Measurements from ENCODE around the gene CASK. TPM values are rescaled to one million over a fixed set of nuclear protein-coding genes. Genes with fewer than 3 reads are reported as not detected.
"Not testable (repeated sequence)": the region's sequence is repeated elsewhere in the genome, so short reads cannot be mapped to it uniquely, and the experiment has no call there.

CASK gene
- total and polyA plus RNA-seq, 2 donors (not counting 1 experiment from before 2014, with no cell fraction given) = 27.4 to 78.3 TPM

DNA sequence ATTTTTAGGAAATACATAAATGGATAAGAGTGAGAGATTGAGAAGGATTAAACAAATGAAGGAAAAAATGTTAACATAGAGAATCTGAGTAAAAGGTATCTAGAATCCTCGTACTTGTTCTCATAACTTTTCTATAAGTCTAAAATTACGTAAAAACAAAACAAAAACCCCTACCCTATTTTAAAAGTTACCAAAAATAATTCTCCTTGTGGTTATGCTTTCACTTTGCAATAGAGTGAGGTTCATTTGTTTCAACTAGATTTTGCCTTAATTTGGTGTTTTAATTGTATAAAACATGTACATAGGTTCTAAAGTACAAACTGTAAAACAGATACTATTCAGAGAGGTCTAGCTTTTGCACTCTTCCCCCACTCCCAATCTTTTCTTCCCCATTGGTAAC lies 238.4 kb downstream of the CASK start:
- Histone ChIP-seq H3K4me3 (replicated peaks in 1 of 4; ENCODE audit: control extremely low read depth in 1 of 4, insufficient read depth in 1 of 4, low read depth in 3 of 4, low read length in 4 of 4) (no peak overlapping the region), H3K4me1 (ENCODE audit: control insufficient read depth, extremely low read depth, insufficient read depth, low read length) (no peaks in the 10 kb centered on the region), H2AFZ (ENCODE audit: low read length) (no peak overlapping the region), H3K4me2 (ENCODE audit: extremely low read depth, insufficient read depth, low read length) (no peak overlapping the region), H3K27ac (ENCODE audit: insufficient read depth, low read length) (no peak overlapping the region), H3K79me2 (ENCODE audit: control insufficient read depth, insufficient read depth, low read length) (no peaks in the 10 kb centered on the region), H3K27me3 (ENCODE audit: control insufficient read depth, insufficient read depth, low read length) (no peaks in the 10 kb centered on the region), H3K9me3 (ENCODE audit: control insufficient read depth, insufficient read depth, low read depth, low read length) (no peaks in the 10 kb centered on the region), H3K9ac (ENCODE audit: insufficient read depth, low read length) (no peak overlapping the region), H4K20me1 (ENCODE audit: control insufficient read depth, extremely low read depth, insufficient read depth, low read length) (no peaks in the 10 kb centered on the region), H3K36me3 (ENCODE audit: control insufficient read depth, insufficient read depth, low read length) (no peaks in the 10 kb centered on the region)
- no peak for DNase-seq (ENCODE audit: low read depth in 2 of 2)
- TF ChIP-seq, protein P1, sequence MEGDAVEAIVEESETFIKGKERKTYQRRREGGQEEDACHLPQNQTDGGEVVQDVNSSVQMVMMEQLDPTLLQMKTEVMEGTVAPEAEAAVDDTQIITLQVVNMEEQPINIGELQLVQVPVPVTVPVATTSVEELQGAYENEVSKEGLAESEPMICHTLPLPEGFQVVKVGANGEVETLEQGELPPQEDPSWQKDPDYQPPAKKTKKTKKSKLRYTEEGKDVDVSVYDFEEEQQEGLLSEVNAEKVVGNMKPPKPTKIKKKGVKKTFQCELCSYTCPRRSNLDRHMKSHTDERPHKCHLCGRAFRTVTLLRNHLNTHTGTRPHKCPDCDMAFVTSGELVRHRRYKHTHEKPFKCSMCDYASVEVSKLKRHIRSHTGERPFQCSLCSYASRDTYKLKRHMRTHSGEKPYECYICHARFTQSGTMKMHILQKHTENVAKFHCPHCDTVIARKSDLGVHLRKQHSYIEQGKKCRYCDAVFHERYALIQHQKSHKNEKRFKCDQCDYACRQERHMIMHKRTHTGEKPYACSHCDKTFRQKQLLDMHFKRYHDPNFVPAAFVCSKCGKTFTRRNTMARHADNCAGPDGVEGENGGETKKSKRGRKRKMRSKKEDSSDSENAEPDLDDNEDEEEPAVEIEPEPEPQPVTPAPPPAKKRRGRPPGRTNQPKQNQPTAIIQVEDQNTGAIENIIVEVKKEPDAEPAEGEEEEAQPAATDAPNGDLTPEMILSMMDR (conservative IDR thresholded peaks at IDR 0.05 in 1 of 2, IDR thresholded peaks at IDR 0.05 in 1 of 2; ENCODE audit: low read depth in 1 of 2, low read length in 2 of 2) = no peak
- no peak for TF ChIP-seq EZH2 (IDR thresholded peaks at IDR 0.05; ENCODE audit: low read length, missing control alignments)

DNA sequence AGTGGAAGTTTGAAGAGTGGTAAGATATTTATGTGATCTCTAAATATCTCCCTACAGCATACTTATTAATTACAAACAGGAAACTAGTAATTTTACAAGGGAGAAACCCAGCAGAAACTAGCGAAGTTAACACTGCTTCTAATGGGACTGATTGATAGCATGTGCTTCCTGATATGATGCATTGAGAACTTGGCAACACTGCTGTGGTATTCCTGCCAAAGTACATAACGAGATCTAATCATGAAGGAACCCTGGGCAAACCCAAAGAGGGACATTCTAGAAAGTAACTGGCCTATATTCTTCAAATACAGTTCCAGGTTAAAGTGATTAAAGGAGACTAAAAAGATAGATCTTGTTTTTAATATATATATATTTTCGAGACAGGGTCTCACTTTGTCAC lies 239.2 kb downstream of the CASK start:
- H3K4me1 ChIP-seq (ENCODE audit: control insufficient read depth, extremely low read depth, insufficient read depth, low read length) = no peaks in the 10 kb centered on the region
- no peak for TF ChIP-seq EZH2 (IDR thresholded peaks at IDR 0.05; ENCODE audit: low read length, missing control alignments)
- TF ChIP-seq, protein P1 (conservative IDR thresholded peaks at IDR 0.05 in 1 of 2, IDR thresholded peaks at IDR 0.05 in 1 of 2; ENCODE audit: low read depth in 1 of 2, low read length in 2 of 2) = no peak
- H4K20me1 ChIP-seq (ENCODE audit: control insufficient read depth, extremely low read depth, insufficient read depth, low read length) = no peaks in the 10 kb centered on the region
- no peaks in the 10 kb centered on the region for H3K79me2 ChIP-seq (ENCODE audit: control insufficient read depth, insufficient read depth, low read length)
- H3K36me3 ChIP-seq (ENCODE audit: control insufficient read depth, insufficient read depth, low read length) = no peaks in the 10 kb centered on the region
- no peak overlapping the region for H3K9ac ChIP-seq (ENCODE audit: insufficient read depth, low read length)
- DNase-seq (ENCODE audit: low read depth in 2 of 2) = peak; percentile 26
- no peaks in the 10 kb centered on the region for H3K9me3 ChIP-seq (ENCODE audit: control insufficient read depth, insufficient read depth, low read depth, low read length)
- no peak overlapping the region for H2AFZ ChIP-seq (ENCODE audit: low read length)
- no peak overlapping the region for H3K4me3 ChIP-seq (replicated peaks in 1 of 4; ENCODE audit: control extremely low read depth in 1 of 4, insufficient read depth in 1 of 4, low read depth in 3 of 4, low read length in 4 of 4)
- no peak overlapping the region for H3K27ac ChIP-seq (ENCODE audit: insufficient read depth, low read length)
- H3K4me2 ChIP-seq (ENCODE audit: extremely low read depth, insufficient read depth, low read length) = no peak overlapping the region
- H3K27me3 ChIP-seq (ENCODE audit: control insufficient read depth, insufficient read depth, low read length) = no peaks in the 10 kb centered on the region

DNA sequence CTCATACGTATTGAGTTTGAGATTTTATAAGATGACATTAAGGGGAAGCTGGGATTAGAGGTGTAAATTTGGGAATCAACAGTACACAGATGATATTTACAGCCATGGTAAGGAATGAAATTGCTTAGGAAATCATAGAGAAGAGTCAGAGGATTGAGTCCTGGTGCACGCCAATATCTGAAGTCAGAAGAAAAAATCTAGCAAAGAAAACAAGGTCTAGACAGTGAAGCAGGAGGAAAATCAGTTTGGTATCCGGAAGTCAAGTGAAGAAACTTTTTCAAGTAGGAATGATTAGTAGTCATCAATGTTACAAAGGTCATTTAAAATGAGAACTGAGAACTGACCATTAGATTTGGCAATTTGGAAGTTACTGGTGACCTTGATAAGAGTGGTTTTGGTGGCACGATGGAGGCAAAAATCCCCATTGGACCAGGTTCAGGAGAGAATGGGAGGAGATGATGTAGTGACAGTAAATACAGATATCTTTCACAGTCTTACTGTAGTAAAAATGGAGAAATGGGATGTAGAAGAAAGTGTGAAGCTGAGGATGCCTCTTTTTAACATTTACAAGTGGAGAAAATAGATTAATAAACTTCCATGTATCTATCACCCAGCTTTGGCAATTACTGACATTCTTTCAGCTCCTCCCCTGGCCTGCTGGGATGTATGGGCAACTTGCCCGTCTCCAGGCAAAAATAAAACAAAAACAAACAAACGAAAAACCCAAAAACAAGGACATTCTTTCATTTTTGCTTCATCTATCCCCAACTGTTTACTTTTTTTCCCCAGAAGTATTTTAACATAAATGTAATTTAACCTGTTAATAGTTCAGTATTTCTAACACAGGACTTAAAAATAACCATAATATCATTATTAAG lies 245.9 kb downstream of the CASK start:
- Histone ChIP-seq H3K27me3 (ENCODE audit: control insufficient read depth, insufficient read depth, low read length) (no peaks in the 10 kb centered on the region), H3K27ac (ENCODE audit: insufficient read depth, low read length) (no peak overlapping the region), H2AFZ (ENCODE audit: low read length) (no peak overlapping the region), H4K20me1 (ENCODE audit: control insufficient read depth, extremely low read depth, insufficient read depth, low read length) (no peaks in the 10 kb centered on the region), H3K9me3 (ENCODE audit: control insufficient read depth, insufficient read depth, low read depth, low read length) (no peaks in the 10 kb centered on the region), H3K79me2 (ENCODE audit: control insufficient read depth, insufficient read depth, low read length) (no peaks in the 10 kb centered on the region), H3K4me1 (ENCODE audit: control insufficient read depth, extremely low read depth, insufficient read depth, low read length) (no peaks in the 10 kb centered on the region), H3K9ac (ENCODE audit: insufficient read depth, low read length) (no peak overlapping the region), H3K4me3 (replicated peaks in 1 of 4; ENCODE audit: control extremely low read depth in 1 of 4, insufficient read depth in 1 of 4, low read depth in 3 of 4, low read length in 4 of 4) (no peak overlapping the region), H3K36me3 (ENCODE audit: control insufficient read depth, insufficient read depth, low read length) (no peaks in the 10 kb centered on the region), H3K4me2 (ENCODE audit: extremely low read depth, insufficient read depth, low read length) (no peak overlapping the region)
- peak in 1 of 2 donors; percentile 18 for DNase-seq (ENCODE audit: low read depth in 2 of 2)
- TF ChIP-seq, protein P1 (conservative IDR thresholded peaks at IDR 0.05 in 1 of 2, IDR thresholded peaks at IDR 0.05 in 1 of 2; ENCODE audit: low read depth in 1 of 2, low read length in 2 of 2) = no peak
- TF ChIP-seq EZH2 (IDR thresholded peaks at IDR 0.05; ENCODE audit: low read length, missing control alignments) = no peak

DNA sequence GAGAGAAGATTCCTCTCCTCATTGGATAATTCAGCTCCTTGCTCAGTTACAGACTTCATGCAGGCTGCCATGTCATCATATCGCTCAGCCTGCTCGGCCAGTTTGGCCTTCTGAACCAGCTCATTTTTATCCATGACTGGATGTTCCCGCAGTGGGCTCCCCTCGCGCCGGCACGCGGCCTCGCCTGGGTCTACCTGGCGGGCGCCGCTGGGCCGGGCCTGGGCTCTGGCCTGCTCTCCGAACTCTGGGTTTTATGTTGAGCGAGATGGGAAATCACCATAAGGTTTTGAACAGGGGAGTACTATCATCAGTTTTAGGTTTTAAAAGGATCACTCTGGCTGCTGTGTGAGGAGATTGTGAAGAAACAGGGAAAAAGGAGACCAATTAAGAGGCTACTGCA lies 247.0 kb downstream of the CASK start:
- not testable (repeated sequence) for DNase-seq (ENCODE audit: low read depth in 2 of 2); H2AFZ ChIP-seq (ENCODE audit: low read length); H3K36me3 ChIP-seq (ENCODE audit: control insufficient read depth, insufficient read depth, low read length)

More for the DNA sequence above, 247.0 kb downstream of the CASK start:
- H3K27ac ChIP-seq (ENCODE audit: insufficient read depth, low read length); H3K4me2 ChIP-seq (ENCODE audit: extremely low read depth, insufficient read depth, low read length); H3K27me3 ChIP-seq (ENCODE audit: control insufficient read depth, insufficient read depth, low read length); H3K9ac ChIP-seq (ENCODE audit: insufficient read depth, low read length); H4K20me1 ChIP-seq (ENCODE audit: control insufficient read depth, extremely low read depth, insufficient read depth, low read length); H3K4me1 ChIP-seq (ENCODE audit: control insufficient read depth, extremely low read depth, insufficient read depth, low read length); H3K4me3 ChIP-seq (replicated peaks in 1 of 4; ENCODE audit: control extremely low read depth in 1 of 4, insufficient read depth in 1 of 4, low read depth in 3 of 4, low read length in 4 of 4); H3K79me2 ChIP-seq (ENCODE audit: control insufficient read depth, insufficient read depth, low read length); H3K9me3 ChIP-seq (ENCODE audit: control insufficient read depth, insufficient read depth, low read depth, low read length): not testable (repeated sequence)

Measured in fibroblast of lung (primary cell).